Measurements from ENCODE around the gene LHFPL2.
"Not testable (repeated sequence)": the region's sequence is repeated elsewhere in the genome, so short reads cannot be mapped to it uniquely, and the experiment has no call there.

The LHFPL2 gene

GRCh38 chr5:78472469-78473106 is 176.0 kb downstream of the LHFPL2 start:
- DNase-seq (ENCODE audit: low read depth in 3 of 3) = no peak

DNA sequence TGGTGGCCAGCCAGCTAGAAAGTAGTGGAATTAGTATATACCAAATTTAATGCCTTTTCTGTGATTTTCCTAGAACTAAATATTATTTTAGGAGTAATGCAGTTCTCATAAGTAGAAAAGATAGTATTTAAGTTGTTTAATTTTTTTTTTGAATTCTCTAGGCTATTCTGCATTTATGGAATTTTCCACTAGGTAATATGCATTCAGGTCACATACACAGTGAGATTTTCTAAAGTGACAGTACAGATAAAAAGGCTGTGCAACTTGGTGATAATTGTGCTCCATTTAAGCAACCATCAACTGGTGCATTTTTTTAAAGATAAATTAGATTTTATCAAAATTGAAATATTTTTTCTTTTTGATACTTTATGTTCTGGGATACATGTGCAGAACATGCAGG is 176.7 kb downstream of the LHFPL2 start:
- no peak for DNase-seq (ENCODE audit: low read depth in 3 of 3)

GRCh38 chr5:78467752-78468357 is 180.7 kb downstream of the LHFPL2 start:
- DNase-seq (ENCODE audit: low read depth in 3 of 3) = no peak

DNA sequence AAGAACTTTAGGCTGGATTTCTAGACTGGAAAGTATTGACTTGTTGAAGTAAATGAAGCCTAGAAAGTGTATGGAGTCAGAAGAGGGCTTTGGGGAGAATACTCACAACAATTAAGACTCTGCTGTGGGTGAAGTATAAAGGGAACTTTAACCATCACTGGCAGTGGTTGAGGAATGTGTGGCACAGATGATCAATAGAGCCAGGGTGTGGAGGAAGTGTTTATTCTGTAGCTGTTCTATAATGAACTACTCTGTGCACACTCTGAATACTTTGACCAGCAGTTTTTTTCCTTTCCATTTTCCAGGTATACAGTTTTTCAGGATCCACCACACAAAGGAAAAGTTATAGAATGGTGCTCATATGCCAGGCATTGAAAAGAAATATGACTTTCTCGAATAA is 181.4 kb downstream of the LHFPL2 start:
- DNase-seq (ENCODE audit: low read depth in 3 of 3) = no peak

DNA sequence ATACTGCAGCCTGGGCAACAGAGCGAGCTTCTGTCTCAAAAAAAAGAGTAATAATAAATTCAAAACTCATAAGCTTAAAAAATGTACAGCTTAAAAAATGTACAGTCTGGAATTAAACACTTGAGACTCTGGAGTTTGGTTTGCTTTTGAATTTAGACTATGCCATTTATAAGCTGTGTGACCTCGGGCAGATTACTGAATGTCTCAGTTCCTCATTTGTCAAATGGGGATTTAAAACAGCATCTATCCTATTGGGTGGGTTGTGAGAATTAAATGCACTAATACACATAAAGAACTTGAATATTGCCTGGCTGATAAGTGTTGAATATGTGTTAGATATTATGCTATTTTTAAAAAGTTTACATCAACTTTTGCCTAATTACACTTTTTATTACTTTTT is 189.7 kb downstream of the LHFPL2 start:
- DNase-seq (ENCODE audit: low read depth in 3 of 3) = no peak

- not testable (repeated sequence) for DNase-seq (ENCODE audit: low read depth in 3 of 3)
Measured at GRCh38 chr5:78457507-78457906, 191.1 kb downstream of the LHFPL2 start.

- no peak for DNase-seq (ENCODE audit: low read depth in 3 of 3)
Measured at GRCh38 chr5:78449103-78449502, 199.5 kb downstream of the LHFPL2 start.

DNA sequence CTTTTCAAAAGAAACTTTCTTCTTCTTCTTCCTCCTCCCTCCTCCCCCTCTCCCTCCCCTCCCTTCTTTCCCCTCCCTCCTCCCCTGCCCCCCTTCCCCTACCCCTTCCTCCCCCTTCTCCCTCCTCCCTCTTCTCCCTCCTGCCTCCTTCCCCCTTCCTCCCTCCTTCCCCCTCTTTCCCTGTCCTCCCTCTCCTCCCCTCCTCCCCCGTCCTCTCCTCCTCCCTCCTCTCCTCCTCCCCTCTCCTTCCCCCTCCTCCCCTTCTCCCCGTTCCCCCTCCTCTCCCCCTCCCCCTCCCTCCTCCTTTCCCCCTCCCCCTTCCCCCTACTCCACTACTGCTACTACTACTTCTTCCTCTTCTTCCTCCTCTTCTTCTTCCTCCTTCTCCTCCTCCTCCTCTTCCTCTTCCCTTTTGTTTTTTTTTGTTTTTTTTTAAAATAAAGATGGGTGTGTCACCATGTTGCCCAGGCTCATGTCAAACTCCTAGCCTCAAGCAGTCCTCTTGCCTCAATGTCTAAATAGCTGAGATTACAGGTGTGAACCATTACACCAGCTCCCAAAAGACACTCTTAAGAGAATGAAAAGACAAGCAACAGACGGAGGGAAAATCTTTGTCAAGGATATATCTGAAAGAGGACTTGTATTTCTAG is 200.7 kb downstream of the LHFPL2 start:
- DNase-seq (ENCODE audit: low read depth in 3 of 3) = no peak

Measured in stimulated activated CD4-positive, alpha-beta T cell treated with anti-CD3 and anti-CD28 coated beads, TNF-alpha, amount 100 ng/mL, for 48 hours (primary cell).